GM12878 (cell line): ENCODE measurements around the gene HS3ST2. TPM values are rescaled to one million over a fixed set of nuclear protein-coding genes. Genes with fewer than 3 reads are reported as not detected.

Experiments
- ATAC-seq: fragments of 200-7000 bp; cut with Tn5 transposase; 3 replicates; pipeline ENCODE4 v1.9.1; 2020; ENCODE audit warnings: mild to moderate bottlenecking, moderate library complexity
- BruUV-seq: library from RNA; stranded (reverse); fragments of 400-500 nt; replicated peaks from 2 replicates; lab custom pipeline; 2021; lab: Mats Ljungman, UMichigan
- CTCF ChIA-PET: fragments of 300-600 bp; sonication (Branson Sonifier 250); formaldehyde crosslinking; extraction: SDS; loops from one replicate; lab custom pipeline; 2021; ENCODE audit warnings: inconsistent platforms; lab: Yijun Ruan, JAX
- POLR2A ChIA-PET: fragments of 350-600 bp; formaldehyde crosslinking; extraction: SDS; loops from one replicate; lab custom pipeline; 2021; ENCODE audit warnings: inconsistent platforms; lab: Charles Lee
- RAD21 ChIA-PET: fragments of 300-600 bp; sonication (Branson Sonifier 250); formaldehyde crosslinking; loops from one replicate; lab custom pipeline; 2023; ENCODE audit warnings: antibody characterized with exemption; ENCODE audit not compliant: unreplicated experiment; lab: Charles Lee
- SMC1A ChIA-PET: fragments of 300-600 bp; sonication (Branson Sonifier 250); formaldehyde crosslinking; loops from one replicate; lab custom pipeline; 2023; ENCODE audit not compliant: unreplicated experiment, uncharacterized antibody; lab: Charles Lee
- DNase-seq: peaks from one replicate; pipeline ENCODE4 v3.0.0-alpha.2; 2011; ENCODE audit warnings: low read depth, low spot score
- FAIRE-seq: peaks from 3 replicates; lab custom pipeline; 2011; peaks lifted over from hg19 to GRCh38; lab: Jason Lieb, UNC
- H2AFZ ChIP-seq: 2 replicates; pipeline ENCODE4 v1.6.0; 2011; ENCODE audit warnings: low read depth, low read length, control low read depth; ENCODE audit not compliant: control insufficient read depth
- H3K27ac ChIP-seq: 2 replicates; pipeline ENCODE4 v1.5.1; 2011; ENCODE audit warnings: control low read depth; ENCODE audit not compliant: control insufficient read depth, insufficient read depth
- H3K27me3 ChIP-seq, 2 experiments: replicated peaks in 1 of 2; 2 replicates each; pipeline versions ENCODE4 v1.6.0 to v1.6.1; 2011; ENCODE audit warnings: low read length in 1 of 2; ENCODE audit not compliant: control insufficient read depth in 2 of 2, insufficient read depth in 2 of 2
- H3K36me3 ChIP-seq, 2 experiments: 2 replicates each; pipeline ENCODE4 v1.5.1; 2011; ENCODE audit warnings: low read length in 1 of 2; ENCODE audit not compliant: control insufficient read depth in 2 of 2, insufficient read depth in 2 of 2
- H3K4me1 ChIP-seq: 2 replicates; pipeline ENCODE4 v1.6.1; 2011; ENCODE audit warnings: mild to moderate bottlenecking, low read length, moderate library complexity, mixed read lengths; ENCODE audit not compliant: control insufficient read depth, insufficient read depth
- H3K4me2 ChIP-seq: 2 replicates; pipeline ENCODE4 v1.6.0; 2011; ENCODE audit warnings: control low read depth; ENCODE audit not compliant: control insufficient read depth, insufficient read depth
- H3K4me3 ChIP-seq: fragments of 200-600 bp; sonication (generic); 2 replicates; pipeline ENCODE4 v1.5.1; 2016
- H3K79me2 ChIP-seq: 2 replicates; pipeline ENCODE4 v1.6.0; 2011; ENCODE audit warnings: low read length; ENCODE audit not compliant: control insufficient read depth, insufficient read depth
- H3K9ac ChIP-seq: 2 replicates; pipeline ENCODE4 v1.8.0; 2011; ENCODE audit warnings: low read length, control low read depth, mixed read lengths; ENCODE audit not compliant: control insufficient read depth, insufficient read depth
- H3K9me3 ChIP-seq: replicated peaks from 3 replicates; pipeline ENCODE4 v1.5.1; 2011; ENCODE audit warnings: mild to moderate bottlenecking, low read length; ENCODE audit not compliant: control insufficient read depth, insufficient read depth
- H4K20me1 ChIP-seq: 2 replicates; pipeline ENCODE4 v1.6.0; 2011; ENCODE audit not compliant: control insufficient read depth, insufficient read depth
- ATF7 ChIP-seq: fragments of 450-650 bp; IDR thresholded peaks from 2 replicates; pipeline ENCODE4 v1.6.1; 2016; ENCODE audit warnings: low read depth, mild to moderate bottlenecking
- BRCA1 ChIP-seq: IDR thresholded peaks from 2 replicates; pipeline ENCODE4 v1.6.1; 2011; ENCODE audit warnings: low read depth, low read length, improper control_type of control experiment
- CHD4 ChIP-seq: fragments of 200-600 bp; sonication (generic); IDR thresholded peaks from 2 replicates; pipeline ENCODE4 v1.6.1; 2016; ENCODE audit warnings: mild to moderate bottlenecking
- CREM ChIP-seq: IDR thresholded peaks from 2 replicates; pipeline ENCODE4 v1.6.1; 2014; ENCODE audit warnings: antibody characterized with exemption, low read depth
- DPF2 ChIP-seq: fragments of 450-650 bp; IDR thresholded peaks from 2 replicates; pipeline ENCODE4 v1.6.1; 2017; ENCODE audit warnings: mild to moderate bottlenecking
- HCFC1 ChIP-seq: fragments of 150-350 bp; IDR thresholded peaks from 2 replicates; pipeline ENCODE4 v1.6.1; 2014; ENCODE audit warnings: low read length
- MTA3 ChIP-seq: IDR thresholded peaks from 2 replicates; pipeline ENCODE4 v1.6.1; 2012; ENCODE audit warnings: low read length, inconsistent platforms, borderline replicate concordance
- NFIC ChIP-seq: IDR thresholded peaks from 2 replicates; pipeline ENCODE4 v1.6.1; 2012; ENCODE audit warnings: low read depth, mild to moderate bottlenecking, inconsistent platforms, low read length, moderate library complexity
- NFYB ChIP-seq: IDR thresholded peaks from 2 replicates; pipeline ENCODE4 v1.6.1; 2011; ENCODE audit warnings: low read depth, mild to moderate bottlenecking, low read length, improper control_type of control experiment, moderate library complexity; ENCODE audit not compliant: insufficient read depth
- RAD21 ChIP-seq: IDR thresholded peaks from 2 replicates; pipeline ENCODE4 v1.6.1; 2011; ENCODE audit warnings: mild to moderate bottlenecking, low read depth, low read length, moderate library complexity; ENCODE audit not compliant: insufficient read depth
- TBL1XR1 ChIP-seq: IDR thresholded peaks from 2 replicates; pipeline ENCODE4 v1.6.1; 2012; ENCODE audit warnings: low read depth, low read length, improper control_type of control experiment
- WRNIP1 ChIP-seq: IDR thresholded peaks from 2 replicates; pipeline ENCODE4 v1.6.1; 2011; ENCODE audit warnings: low read depth, low read length, improper control_type of control experiment, borderline replicate concordance
- WGBS: methylation state at CpG from one replicate; pipeline ENCODE4 v1.1.6; 2016; ENCODE audit warnings: low lambda C conversion rate; ENCODE audit not compliant: insufficient replicate concordance, insufficient coverage; ENCODE audit errors: missing lambda C conversion rate; 5-methylcytosine and 5-hydroxymethylcytosine counted together
- in situ Hi-C: fragments of 300-500 bp; cut with MboI; formaldehyde crosslinking; loops from 9 replicates; pipeline ENCODE4 v1.14.3; 2018; ENCODE audit warnings: mixed read lengths
- intact Hi-C: fragments of 100-400 bp; cut with micrococcal nuclease; formaldehyde crosslinking; loops from one replicate; pipeline ENCODE4 v1.14.2; 2022; ENCODE audit not compliant: unreplicated experiment
- polyA plus RNA-seq, 11 experiments: library from polyadenylated mRNA; depleted of rRNA in 4 of 11; unstranded in 6 of 11; stranded (reverse) in 5 of 11; fragments of >200 nt; fragmentation: Nextera tagmentation in 4 of 11; fragmentation: Illumina TruSeq in 1 of 11; extraction: Ambion mirVana in 4 of 11; extraction: Trizol in 1 of 11; gene quantifications; 1 replicate in 1 of 11; 2 replicates in 10 of 11; pipeline versions ENCODE4 v1.2.1 to v1.2.3, GENCODE V29; 2011 to 2016; ENCODE audit warnings: inconsistent platforms in 2 of 11, missing spikeins in 2 of 11, low read depth in 1 of 11
- total RNA-seq, 4 experiments: library from RNA; depleted of rRNA in 3 of 4; stranded (reverse); fragments of >200 nt in 3 of 4; fragmentation: Illumina TruSeq in 1 of 4; extraction: Trizol in 1 of 4; gene quantifications; 2 replicates each; pipeline versions ENCODE4 v1.2.1 to v1.2.3, GENCODE V29; 2013 to 2021

HS3ST2 gene
- total and polyA plus RNA-seq, 10 of the 15 experiments (the other 5 are each of a cell fraction or from before 2014, with no cell fraction given): not detected

GRCh38 chr16:22764662-22765327, 49.2 kb upstream of the HS3ST2 start:
- no peaks in the 10 kb centered on the region for H4K20me1 ChIP-seq
- no peaks in the 10 kb centered on the region; a peak in 1 of 4 replicates for H3K27me3 ChIP-seq
- TF ChIP-seq ATF7: no peak
- no peak for TF ChIP-seq CREM
- no peak for TF ChIP-seq CHD4
- no peak for TF ChIP-seq DPF2
- no peak for TF ChIP-seq WRNIP1
- TF ChIP-seq TBL1XR1: no peak
- TF ChIP-seq MTA3: no peak
- no peak for TF ChIP-seq BRCA1
- TF ChIP-seq RAD21: no peak
- no peak for TF ChIP-seq HCFC1
- TF ChIP-seq NFYB: no peak
- TF ChIP-seq NFIC: no peak
- H2AFZ ChIP-seq: no peak overlapping the region
- intact Hi-C loops: loop anchor here (10.0 kb wide), 1 partner anchor 60 kb away; no protein-coding TSS in a partner anchor
- H3K9ac ChIP-seq: no peak overlapping the region
- H3K9me3 ChIP-seq: no peaks in the 10 kb centered on the region
- ChIA-PET RAD21 (no interaction called here), POLR2A (no interaction called here), CTCF (interaction anchor here (0.6 kb wide), 1 partner anchor 1181 kb away, joined by 3 read pairs; no protein-coding TSS in a partner anchor), SMC1A (no interaction called here)
- BruUV-seq: no TSS peak
- no peak overlapping the region for H3K4me3 ChIP-seq
- H3K36me3 ChIP-seq: no peaks in the 10 kb centered on the region
- FAIRE-seq (no peak), DNase-seq (no peak), ATAC-seq (no peak)
- no peaks in the 10 kb centered on the region for H3K4me1 ChIP-seq
- H3K4me2 ChIP-seq: no peak overlapping the region
- 22% methylated on average over 9 of the region's 9 CpGs for WGBS
- in situ Hi-C loops: no loop called here
- no peaks in the 10 kb centered on the region for H3K79me2 ChIP-seq
- H3K27ac ChIP-seq: no peak overlapping the region
